Neural cell (in vitro differentiated cells): ENCODE data around the gene BEND7. TPM values are rescaled to one million over a fixed set of nuclear protein-coding genes. Genes with fewer than 3 reads are reported as not detected.

Experiments
- H2AFZ ChIP-seq: fragments of 200-600, 300-800 bp; sonication (generic), shearing (Covaris generic); 2 replicates; pipeline ENCODE4 v1.6.0; 2014; ENCODE audit warnings: low read depth, mild to moderate bottlenecking, antibody characterized with exemption, low read length, moderate library complexity
- H3F3A ChIP-seq: fragments of 200-600 bp; shearing (Covaris generic); 2 replicates; pipeline ENCODE4 v1.6.1; 2016; ENCODE audit warnings: mild to moderate bottlenecking, moderate library complexity, mixed read lengths, antibody characterized with exemption, low read length; ENCODE audit not compliant: insufficient read depth, poor library complexity, severe bottlenecking
- H3K27ac ChIP-seq: fragments of 200-600, 300-800 bp; sonication (generic), shearing (Covaris generic); 2 replicates; pipeline ENCODE4 v1.5.1; 2014; ENCODE audit warnings: mild to moderate bottlenecking, low read length, moderate library complexity
- H3K27me3 ChIP-seq: fragments of 300-800, 200-600 bp; sonication (generic), shearing (Covaris generic); 2 replicates; pipeline ENCODE4 v1.6.0; 2014; ENCODE audit warnings: mild to moderate bottlenecking, low read depth, low read length, moderate library complexity; ENCODE audit not compliant: insufficient read depth
- H3K36me3 ChIP-seq: fragments of 300-800, 200-600 bp; sonication (generic), shearing (Covaris generic); 2 replicates; pipeline ENCODE4 v1.5.1; 2014; ENCODE audit warnings: mild to moderate bottlenecking, antibody characterized with exemption, low read length, moderate library complexity; ENCODE audit not compliant: insufficient read depth
- H3K4me2 ChIP-seq: fragments of 300-800, 200-600 bp; sonication (generic), shearing (Covaris generic); 2 replicates; pipeline ENCODE4 v1.6.0; 2014; ENCODE audit warnings: mild to moderate bottlenecking, low read length
- H3K4me3 ChIP-seq: fragments of 300-800, 200-600 bp; sonication (generic), shearing (Covaris generic); 2 replicates; pipeline ENCODE4 v1.5.1; 2014; ENCODE audit warnings: mild to moderate bottlenecking, low read length, moderate library complexity
- H3K79me2 ChIP-seq: fragments of 200-600 bp; shearing (Covaris generic); replicated peaks from 2 replicates; pipeline ENCODE4 v1.6.0; 2014; ENCODE audit warnings: mild to moderate bottlenecking, low read length, moderate library complexity; ENCODE audit not compliant: insufficient read depth
- H3K9ac ChIP-seq: fragments of 300-800, 200-600 bp; sonication (generic), shearing (Covaris generic); 2 replicates; pipeline ENCODE4 v1.6.1; 2016; ENCODE audit warnings: mild to moderate bottlenecking, low read length, mixed read lengths
- H3K9me2 ChIP-seq: fragments of 200-600 bp; shearing (Covaris generic); 2 replicates; pipeline ENCODE4 v1.6.1; 2016; ENCODE audit warnings: mild to moderate bottlenecking, low read length, mixed read lengths; ENCODE audit not compliant: insufficient read depth
- H3K9me3 ChIP-seq: fragments of 200-600, 300-800 bp; sonication (generic), shearing (Covaris generic); 2 replicates; pipeline ENCODE4 v1.6.1; 2016; ENCODE audit warnings: mild to moderate bottlenecking, mixed run types, low read length, moderate library complexity, mixed read lengths
- H4K20me1 ChIP-seq: fragments of 200-600 bp; shearing (Covaris generic); 2 replicates; pipeline ENCODE4 v1.6.1; 2016; ENCODE audit warnings: mild to moderate bottlenecking, mixed run types; ENCODE audit not compliant: insufficient read depth
- EP300 ChIP-seq: fragments of 450-650 bp; conservative IDR thresholded peaks from 2 replicates; pipeline ENCODE4 v1.6.1; 2014; ENCODE audit warnings: antibody characterized with exemption, mild to moderate bottlenecking, moderate library complexity; ENCODE audit not compliant: poor library complexity, severe bottlenecking
- EZH2 ChIP-seq: fragments of 200-600, 300-800 bp; shearing (Covaris generic), sonication (generic); IDR thresholded peaks from 2 replicates; pipeline ENCODE4 v1.6.1; 2014; ENCODE audit warnings: antibody characterized with exemption, low read length, borderline replicate concordance, mild to moderate bottlenecking; ENCODE audit not compliant: insufficient read depth, poor library complexity, severe bottlenecking
- MXI1 ChIP-seq: fragments of 450-650 bp; conservative IDR thresholded peaks from 2 replicates; pipeline ENCODE4 v1.6.1; 2014; ENCODE audit warnings: antibody characterized with exemption, mild to moderate bottlenecking; ENCODE audit not compliant: poor library complexity, severe bottlenecking
- POLR2AphosphoS5 ChIP-seq: IDR thresholded peaks from 2 replicates; pipeline ENCODE4 v1.6.1; 2012
- RAD21 ChIP-seq: fragments of 450-650 bp; conservative IDR thresholded peaks from 2 replicates; pipeline ENCODE4 v1.6.1; 2014; ENCODE audit warnings: antibody characterized with exemption, mild to moderate bottlenecking, moderate library complexity
- TAF1 ChIP-seq: IDR thresholded peaks from 2 replicates; pipeline ENCODE4 v1.6.1; 2012; ENCODE audit warnings: low read depth
- polyA plus RNA-seq: library from polyadenylated mRNA; depleted of rRNA; stranded (reverse); fragments of >200 nt; gene quantifications from 2 replicates; pipeline ENCODE4 v1.2.3, GENCODE V29; 2014
- TF ChIP-seq, protein P1 (sequence below): IDR thresholded peaks from 2 replicates; pipeline ENCODE4 v1.6.1; 2012; ENCODE audit warnings: borderline replicate concordance
- TF ChIP-seq, protein P2 (sequence below): fragments of 450-650 bp; IDR thresholded peaks from 2 replicates; pipeline ENCODE4 v1.5.1; 2014; ENCODE audit warnings: antibody characterized with exemption, mild to moderate bottlenecking, moderate library complexity; ENCODE audit not compliant: poor library complexity, severe bottlenecking

The BEND7 gene
- polyA plus RNA-seq, 1 donor from 2014 or later: 5.1 TPM

- TF ChIP-seq MXI1 (no peak), EP300 (no peak), EZH2 (no peak), POLR2AphosphoS5 (no peak), TAF1 (no peak), RAD21 (no peak)
- TF ChIP-seq, protein P1, sequence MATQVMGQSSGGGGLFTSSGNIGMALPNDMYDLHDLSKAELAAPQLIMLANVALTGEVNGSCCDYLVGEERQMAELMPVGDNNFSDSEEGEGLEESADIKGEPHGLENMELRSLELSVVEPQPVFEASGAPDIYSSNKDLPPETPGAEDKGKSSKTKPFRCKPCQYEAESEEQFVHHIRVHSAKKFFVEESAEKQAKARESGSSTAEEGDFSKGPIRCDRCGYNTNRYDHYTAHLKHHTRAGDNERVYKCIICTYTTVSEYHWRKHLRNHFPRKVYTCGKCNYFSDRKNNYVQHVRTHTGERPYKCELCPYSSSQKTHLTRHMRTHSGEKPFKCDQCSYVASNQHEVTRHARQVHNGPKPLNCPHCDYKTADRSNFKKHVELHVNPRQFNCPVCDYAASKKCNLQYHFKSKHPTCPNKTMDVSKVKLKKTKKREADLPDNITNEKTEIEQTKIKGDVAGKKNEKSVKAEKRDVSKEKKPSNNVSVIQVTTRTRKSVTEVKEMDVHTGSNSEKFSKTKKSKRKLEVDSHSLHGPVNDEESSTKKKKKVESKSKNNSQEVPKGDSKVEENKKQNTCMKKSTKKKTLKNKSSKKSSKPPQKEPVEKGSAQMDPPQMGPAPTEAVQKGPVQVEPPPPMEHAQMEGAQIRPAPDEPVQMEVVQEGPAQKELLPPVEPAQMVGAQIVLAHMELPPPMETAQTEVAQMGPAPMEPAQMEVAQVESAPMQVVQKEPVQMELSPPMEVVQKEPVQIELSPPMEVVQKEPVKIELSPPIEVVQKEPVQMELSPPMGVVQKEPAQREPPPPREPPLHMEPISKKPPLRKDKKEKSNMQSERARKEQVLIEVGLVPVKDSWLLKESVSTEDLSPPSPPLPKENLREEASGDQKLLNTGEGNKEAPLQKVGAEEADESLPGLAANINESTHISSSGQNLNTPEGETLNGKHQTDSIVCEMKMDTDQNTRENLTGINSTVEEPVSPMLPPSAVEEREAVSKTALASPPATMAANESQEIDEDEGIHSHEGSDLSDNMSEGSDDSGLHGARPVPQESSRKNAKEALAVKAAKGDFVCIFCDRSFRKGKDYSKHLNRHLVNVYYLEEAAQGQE: no peak
- TF ChIP-seq, protein P2, sequence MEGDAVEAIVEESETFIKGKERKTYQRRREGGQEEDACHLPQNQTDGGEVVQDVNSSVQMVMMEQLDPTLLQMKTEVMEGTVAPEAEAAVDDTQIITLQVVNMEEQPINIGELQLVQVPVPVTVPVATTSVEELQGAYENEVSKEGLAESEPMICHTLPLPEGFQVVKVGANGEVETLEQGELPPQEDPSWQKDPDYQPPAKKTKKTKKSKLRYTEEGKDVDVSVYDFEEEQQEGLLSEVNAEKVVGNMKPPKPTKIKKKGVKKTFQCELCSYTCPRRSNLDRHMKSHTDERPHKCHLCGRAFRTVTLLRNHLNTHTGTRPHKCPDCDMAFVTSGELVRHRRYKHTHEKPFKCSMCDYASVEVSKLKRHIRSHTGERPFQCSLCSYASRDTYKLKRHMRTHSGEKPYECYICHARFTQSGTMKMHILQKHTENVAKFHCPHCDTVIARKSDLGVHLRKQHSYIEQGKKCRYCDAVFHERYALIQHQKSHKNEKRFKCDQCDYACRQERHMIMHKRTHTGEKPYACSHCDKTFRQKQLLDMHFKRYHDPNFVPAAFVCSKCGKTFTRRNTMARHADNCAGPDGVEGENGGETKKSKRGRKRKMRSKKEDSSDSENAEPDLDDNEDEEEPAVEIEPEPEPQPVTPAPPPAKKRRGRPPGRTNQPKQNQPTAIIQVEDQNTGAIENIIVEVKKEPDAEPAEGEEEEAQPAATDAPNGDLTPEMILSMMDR: no peak
- Histone ChIP-seq H3F3A (no peaks in the 10 kb centered on the region), H3K4me2 (no peak overlapping the region), H4K20me1 (no peaks in the 10 kb centered on the region), H3K79me2 (no peaks in the 10 kb centered on the region), H3K9me3 (no peaks in the 10 kb centered on the region), H3K36me3 (no peaks in the 10 kb centered on the region), H3K9me2 (no peaks in the 10 kb centered on the region), H3K27me3 (no peaks in the 10 kb centered on the region), H3K4me3 (no peak overlapping the region), H2AFZ (no peak overlapping the region), H3K27ac (no peak overlapping the region), H3K9ac (no peak overlapping the region)
Observed at GRCh38 chr10:13489035-13489599, 39.7 kb downstream of the BEND7 start.

- Histone ChIP-seq H3F3A (no peaks in the 10 kb centered on the region), H3K9me3 (no peaks in the 10 kb centered on the region), H3K27me3 (no peaks in the 10 kb centered on the region), H3K27ac (no peak overlapping the region), H3K4me3 (no peak overlapping the region), H3K79me2 (no peaks in the 10 kb centered on the region), H4K20me1 (no peaks in the 10 kb centered on the region), H3K9me2 (no peaks in the 10 kb centered on the region), H3K4me2 (no peak overlapping the region), H3K36me3 (no peaks in the 10 kb centered on the region), H3K9ac (no peak overlapping the region), H2AFZ (no peak overlapping the region)
- TF ChIP-seq, protein P2: peak; percentile 40
- no peak for TF ChIP-seq EZH2
- TF ChIP-seq, protein P1: no peak
- no peak for TF ChIP-seq POLR2AphosphoS5
Observed at GRCh38 chr10:13485623-13486022, 43.2 kb downstream of the BEND7 start.
